A673 (cell line): ENCODE results near the gene TAS1R3.

ENCODE experiments used
- CTCF ChIP-seq: fragments of 300-800, 200-600 bp; sonication (generic); conservative IDR thresholded peaks from 2 replicates; pipeline ENCODE4 v1.5.1; 2017; ENCODE audit warnings: low read depth, mild to moderate bottlenecking, antibody characterized with exemption, low read length, moderate library complexity, mixed read lengths
- EZH2 ChIP-seq: fragments of 200-600 bp; sonication (generic); IDR thresholded peaks from 2 replicates; pipeline ENCODE4 v1.6.1; 2017; ENCODE audit warnings: borderline replicate concordance, low read depth, mild to moderate bottlenecking, mixed read lengths, antibody characterized with exemption, low read length; ENCODE audit not compliant: poor library complexity, severe bottlenecking

GRCh38 chr1:1373051-1373814, 42.2 kb downstream of the TAS1R3 start:
- TF ChIP-seq CTCF (no peak), EZH2 (no peak)
